Fibroblast of lung (primary cell): ENCODE results near the gene ALG5. TPM values are rescaled to one million over a fixed set of nuclear protein-coding genes. Genes with fewer than 3 reads are reported as not detected.

Experiments used
- DNase-seq, 2 donors: peaks; one replicate each; pipeline versions ENCODE4 v3.0.0 to v3.0.0-alpha.2; 2010; ENCODE audit warnings: low read depth in 2 of 2
- H2AFZ ChIP-seq: 2 replicates; pipeline ENCODE4 v1.5.1; 2012; ENCODE audit warnings: low read length, control low read depth, inconsistent platforms
- H3K27ac ChIP-seq: 2 replicates; pipeline ENCODE4 v1.5.1; 2011; ENCODE audit warnings: low read length, control low read depth; ENCODE audit not compliant: insufficient read depth
- H3K27me3 ChIP-seq: 2 replicates; pipeline ENCODE4 v1.5.1; 2011; ENCODE audit warnings: mild to moderate bottlenecking, low read length; ENCODE audit not compliant: control insufficient read depth, insufficient read depth
- H3K36me3 ChIP-seq: 2 replicates; pipeline ENCODE4 v1.5.1; 2011; ENCODE audit warnings: low read length; ENCODE audit not compliant: control insufficient read depth, insufficient read depth
- H3K4me1 ChIP-seq: 2 replicates; pipeline ENCODE4 v1.5.1; 2011; ENCODE audit warnings: low read length; ENCODE audit not compliant: control insufficient read depth, insufficient read depth; ENCODE audit errors: extremely low read depth
- H3K4me2 ChIP-seq: 2 replicates; pipeline ENCODE4 v1.5.1; 2011; ENCODE audit warnings: low read length, control low read depth; ENCODE audit not compliant: insufficient read depth; ENCODE audit errors: extremely low read depth
- H3K4me3 ChIP-seq, 4 experiments: fragments of 200-600 bp in 1 of 4; sonication (generic) in 1 of 4; replicated peaks in 1 of 4; 2 replicates each; pipeline ENCODE4 v1.5.1; 2011 to 2016; ENCODE audit warnings: low read length in 4 of 4, low read depth in 3 of 4, mild to moderate bottlenecking in 3 of 4, control low read depth in 2 of 4, inconsistent platforms in 1 of 4, mixed read lengths in 1 of 4; ENCODE audit not compliant: insufficient read depth in 1 of 4; ENCODE audit errors: control extremely low read depth in 1 of 4
- H3K79me2 ChIP-seq: 2 replicates; pipeline ENCODE4 v1.5.1; 2012; ENCODE audit warnings: mild to moderate bottlenecking, low read length, inconsistent platforms; ENCODE audit not compliant: control insufficient read depth, insufficient read depth
- H3K9ac ChIP-seq: 2 replicates; pipeline ENCODE4 v1.5.1; 2011; ENCODE audit warnings: mild to moderate bottlenecking, low read length, control low read depth; ENCODE audit not compliant: insufficient read depth
- H3K9me3 ChIP-seq: 2 replicates; pipeline ENCODE4 v1.5.1; 2012; ENCODE audit warnings: low read depth, low read length; ENCODE audit not compliant: control insufficient read depth, insufficient read depth
- H4K20me1 ChIP-seq: 2 replicates; pipeline ENCODE4 v1.5.1; 2011; ENCODE audit warnings: low read length; ENCODE audit not compliant: control insufficient read depth, insufficient read depth; ENCODE audit errors: extremely low read depth
- CTCF ChIP-seq, 2 donors: IDR thresholded peaks in 1 of 2; conservative IDR thresholded peaks in 1 of 2; 1 replicate in 1 of 2; 2 replicates in 1 of 2; pipeline ENCODE4 v1.5.1; 2011 to 2012; ENCODE audit warnings: low read length in 2 of 2, control low read depth in 1 of 2, inconsistent platforms in 1 of 2, low read depth in 1 of 2, mild to moderate bottlenecking in 1 of 2
- EZH2 ChIP-seq: IDR thresholded peaks from 2 replicates; pipeline ENCODE4 v1.5.1; 2012; ENCODE audit warnings: low read length, control low read depth, mild to moderate bottlenecking; ENCODE audit errors: missing control alignments
- polyA plus RNA-seq, 2 donors: library from polyadenylated mRNA; depleted of rRNA in 1 of 2; stranded (reverse) in 1 of 2; unstranded in 1 of 2; fragments of >200 nt; gene quantifications; 2 replicates each; pipeline ENCODE4 v1.2.1, GENCODE V29; 2011 to 2012; ENCODE audit warnings: missing spikeins in 1 of 2
- total RNA-seq: library from RNA; depleted of rRNA; stranded (reverse); fragments of >200 nt; gene quantifications from 2 replicates; pipeline ENCODE4 v1.2.1, GENCODE V29; 2014

The ALG5 gene
- total and polyA plus RNA-seq, 2 donors (not counting 1 experiment from before 2014, with no cell fraction given), result 34.8 to 49.6 TPM

GRCh38 chr13:37046062-37046461 is 46.9 kb upstream of the ALG5 start:
- Histone ChIP-seq H2AFZ (no peak overlapping the region), H3K9ac (no peak overlapping the region), H4K20me1 (no peaks in the 10 kb centered on the region), H3K27me3 (no peaks in the 10 kb centered on the region), H3K4me1 (no peaks in the 10 kb centered on the region), H3K36me3 (peaks cover 2% of the 10 kb centered on the region), H3K4me2 (no peak overlapping the region), H3K4me3 (no peak overlapping the region), H3K9me3 (no peaks in the 10 kb centered on the region), H3K27ac (no peak overlapping the region), H3K79me2 (peaks cover 14% of the 10 kb centered on the region)
- no peak for DNase-seq
- TF ChIP-seq EZH2, result no peak
- no peak for TF ChIP-seq CTCF (conservative IDR thresholded peaks at IDR 0.05 in 1 of 2, IDR thresholded peaks at IDR 0.05 in 1 of 2; ENCODE audit: low read depth in 1 of 2, low read length in 2 of 2)

- TF ChIP-seq CTCF (conservative IDR thresholded peaks at IDR 0.05 in 1 of 2, IDR thresholded peaks at IDR 0.05 in 1 of 2; ENCODE audit: low read depth in 1 of 2, low read length in 2 of 2), result no peak
- no peak for TF ChIP-seq EZH2
- H3K9me3 ChIP-seq, result no peaks in the 10 kb centered on the region
- no peak overlapping the region for H3K9ac ChIP-seq
- no peak overlapping the region for H3K27ac ChIP-seq
- H3K79me2 ChIP-seq, result no peaks in the 10 kb centered on the region
- DNase-seq, result no peak
- no peaks in the 10 kb centered on the region for H4K20me1 ChIP-seq
- H3K27me3 ChIP-seq, result no peaks in the 10 kb centered on the region
- H3K36me3 ChIP-seq, result peaks cover 7% of the 10 kb centered on the region
- H3K4me2 ChIP-seq, result no peak overlapping the region
- H3K4me3 ChIP-seq, result no peak overlapping the region
- H2AFZ ChIP-seq, result no peak overlapping the region
- H3K4me1 ChIP-seq, result no peaks in the 10 kb centered on the region
These were observed 41.6 kb upstream of the ALG5 start for GRCh38 chr13:37040789-37041188.

- H3K27ac ChIP-seq, result no peak overlapping the region
These were observed 40.8 kb upstream of the ALG5 start for GRCh38 chr13:37039896-37040295.

More at GRCh38 chr13:37039896-37040295, 40.8 kb upstream of the ALG5 start:
- H3K27me3 ChIP-seq, result no peaks in the 10 kb centered on the region
- H3K4me1 ChIP-seq, result no peaks in the 10 kb centered on the region
- H2AFZ ChIP-seq, result no peak overlapping the region
- no peaks in the 10 kb centered on the region for H3K79me2 ChIP-seq
- H3K36me3 ChIP-seq, result peaks cover 7% of the 10 kb centered on the region
- no peak for DNase-seq
- TF ChIP-seq EZH2 (no peak), CTCF (conservative IDR thresholded peaks at IDR 0.05 in 1 of 2, IDR thresholded peaks at IDR 0.05 in 1 of 2; ENCODE audit: low read depth in 1 of 2, low read length in 2 of 2) (no peak)
- H3K9ac ChIP-seq, result no peak overlapping the region
- H3K4me2 ChIP-seq, result no peak overlapping the region
- H4K20me1 ChIP-seq, result no peaks in the 10 kb centered on the region
- no peak overlapping the region for H3K4me3 ChIP-seq
- no peaks in the 10 kb centered on the region for H3K9me3 ChIP-seq
